SIG-M5 (cell line): ENCODE data around the gene RPS21.

Source experiments
- DNase-seq: peaks from one replicate; lab custom pipeline; 2025; lab: John Stamatoyannopoulos, UW

Gene RPS21

GRCh38 chr20:62396367-62397239 lies 9.7 kb downstream of the RPS21 start:
- no peak for DNase-seq

GRCh38 chr20:62398120-62398821 lies 11.4 kb downstream of the RPS21 start:
- no peak for DNase-seq

- no peak for DNase-seq
Observed at GRCh38 chr20:62400021-62400420, 13.1 kb downstream of the RPS21 start.

GRCh38 chr20:62400541-62400940 lies 13.6 kb downstream of the RPS21 start:
- DNase-seq, result no peak

- no peak for DNase-seq
Observed at GRCh38 chr20:62401331-62401779, 14.5 kb downstream of the RPS21 start.

- no peak for DNase-seq
Observed at GRCh38 chr20:62402456-62403150, 15.7 kb downstream of the RPS21 start.

GRCh38 chr20:62403331-62403730 lies 16.4 kb downstream of the RPS21 start:
- DNase-seq, result no peak

- DNase-seq, result no peak
Observed at GRCh38 chr20:62404112-62404665, 17.3 kb downstream of the RPS21 start.

- DNase-seq, result no peak
Observed at GRCh38 chr20:62404761-62405107, 17.8 kb downstream of the RPS21 start.

- DNase-seq, result no peak
Observed at GRCh38 chr20:62405108-62405980, 18.4 kb downstream of the RPS21 start.

GRCh38 chr20:62405981-62406513 lies 19.1 kb downstream of the RPS21 start:
- DNase-seq, result no peak

- DNase-seq, result no peak
Observed at GRCh38 chr20:62406635-62407176, 19.8 kb downstream of the RPS21 start.

GRCh38 chr20:62407221-62407992 lies 20.5 kb downstream of the RPS21 start, which contains the start of gene CABLES2:
Gene CABLES2, minus strand, starts transcription at chr20:62407285. Its CDS starts 9 bp downstream, at chr20:62407276.
- DNase-seq, result peak; percentile 32

GRCh38 chr20:62408055-62408454 lies 21.2 kb downstream of the RPS21 start:
- DNase-seq, result no peak

GRCh38 chr20:62408640-62409039 lies 21.7 kb downstream of the RPS21 start:
- DNase-seq, result no peak

- no peak for DNase-seq
Observed at GRCh38 chr20:62409086-62409853, 22.4 kb downstream of the RPS21 start.

GRCh38 chr20:62409931-62410745 lies 23.2 kb downstream of the RPS21 start:
- no peak for DNase-seq
